HL-60 (cell line): ENCODE data around the gene WSB2.

Experiments
- DNase-seq, 2 experiments: peaks; one replicate each; pipeline ENCODE4 v3.0.0-alpha.2; 2010 to 2020; ENCODE audit warnings: low read depth in 1 of 2, low spot score in 1 of 2
- H3K27ac ChIP-seq: fragments of 250-450 bp; sonication (Bioruptor Pico); replicated peaks from 2 replicates; pipeline ENCODE4 v1.5.1; 2020; ENCODE audit warnings: mild to moderate bottlenecking, moderate library complexity
- H3K27me3 ChIP-seq: fragments of 250-450 bp; sonication (Bioruptor Pico); 2 replicates; pipeline ENCODE4 v1.5.1; 2021; ENCODE audit warnings: mild to moderate bottlenecking, moderate library complexity; ENCODE audit not compliant: insufficient read depth, poor library complexity, severe bottlenecking
- H3K4me3 ChIP-seq: replicated peaks from 2 replicates; pipeline ENCODE4 v1.5.1; 2011; ENCODE audit warnings: mild to moderate bottlenecking, control low read depth, low read length; ENCODE audit not compliant: insufficient read depth
- CTCF ChIP-seq: IDR thresholded peaks from one replicate; pipeline ENCODE4 v1.5.1; 2011; ENCODE audit warnings: low read length, control low read depth, inconsistent platforms; ENCODE audit not compliant: insufficient read depth
- GABPA ChIP-seq: IDR thresholded peaks from 2 replicates; pipeline ENCODE4 v1.6.1; 2012; ENCODE audit warnings: low read depth
- POLR2AphosphoS5 ChIP-seq: IDR thresholded peaks from 2 replicates; pipeline ENCODE4 v1.6.1; 2012; ENCODE audit warnings: low read depth
- REST ChIP-seq: IDR thresholded peaks from 2 replicates; pipeline ENCODE4 v1.6.1; 2012; ENCODE audit warnings: low read depth; ENCODE audit not compliant: insufficient replicate concordance
- SPI1 ChIP-seq: IDR thresholded peaks from 2 replicates; pipeline ENCODE4 v1.6.1; 2012; ENCODE audit warnings: low read depth, mild to moderate bottlenecking, borderline replicate concordance
- long read RNA-seq: library from polyadenylated mRNA; unstranded; transcript quantifications from one replicate; pipeline ENCODE4 v2.0.0, GENCODE V29; 2020

The WSB2 gene
- long read RNA-seq, partial matches to known transcripts: 3 of 3 reads
- long read RNA-seq, other reads (novel, unspliced or antisense): 0 of 3 reads

- Histone ChIP-seq H3K4me3 (peak within 1 kb of the TSS; percentile 62), H3K27me3 (peaks cover 19% of the 10 kb centered on the region), H3K27ac (no peak within 1 kb of the TSS)
- no peak for TF ChIP-seq POLR2AphosphoS5
- DNase-seq: no peak
Observed at GRCh38 chr12:118061011-118061872, at the start of gene WSB2. Gene WSB2 (minus strand): TSS chr12:118061179. CDS start chr12:118061048, 131 bp downstream.

- Histone ChIP-seq H3K27me3 (peaks cover 3% of the 10 kb centered on the region), H3K27ac (no peak overlapping the region), H3K4me3 (no peak overlapping the region)
- no peak for DNase-seq
- no peak for TF ChIP-seq POLR2AphosphoS5
- TF ChIP-seq REST: peak; percentile 78
Observed at GRCh38 chr12:118109088-118109487, 48.1 kb upstream of the WSB2 start.

- no peak for TF ChIP-seq SPI1
- TF ChIP-seq GABPA: no peak
- no peak for TF ChIP-seq CTCF
- no peak for TF ChIP-seq REST
- no peak for TF ChIP-seq POLR2AphosphoS5
- Histone ChIP-seq H3K27ac (no peak overlapping the region), H3K4me3 (no peak overlapping the region), H3K27me3 (peaks cover 6% of the 10 kb centered on the region)
- DNase-seq: no peak
Observed at GRCh38 chr12:118107694-118108093, 46.7 kb upstream of the WSB2 start.

GRCh38 chr12:118107011-118107410 is 46.0 kb upstream of the WSB2 start:
- peaks cover 13% of the 10 kb centered on the region for H3K27me3 ChIP-seq
- no peak for DNase-seq
- TF ChIP-seq SPI1 (no peak), POLR2AphosphoS5 (no peak), REST (no peak), CTCF (no peak), GABPA (no peak)
- H3K27ac ChIP-seq: no peak overlapping the region
- H3K4me3 ChIP-seq: no peak overlapping the region
